NB4 (cell line): ENCODE measurements around the gene SFMBT1.

Experiments used
- DNase-seq: peaks from one replicate; pipeline ENCODE4 v3.0.0; 2010; ENCODE audit warnings: low read depth
- H3K4me3 ChIP-seq: one replicate; pipeline ENCODE4 v1.5.1; 2011; ENCODE audit warnings: mild to moderate bottlenecking, low read depth, low read length, moderate library complexity
- CTCF ChIP-seq: IDR thresholded peaks from one replicate; pipeline ENCODE4 v1.5.1; 2012; ENCODE audit warnings: low read depth, low read length
- MAX ChIP-seq: IDR thresholded peaks from 2 replicates; pipeline ENCODE4 v1.6.1; 2011; ENCODE audit warnings: low read depth, low read length
- MYC ChIP-seq: IDR thresholded peaks from 2 replicates; pipeline ENCODE4 v1.6.1; 2011; ENCODE audit warnings: low read depth, low read length
- POLR2A ChIP-seq: IDR thresholded peaks from 2 replicates; pipeline ENCODE4 v1.6.1; 2011; ENCODE audit warnings: mild to moderate bottlenecking; ENCODE audit not compliant: insufficient read length; ENCODE audit errors: extremely low read depth

Gene SFMBT1

GRCh38 chr3:52865994-52866393 lies 179.9 kb downstream of the SFMBT1 start:
- no peak overlapping the region for H3K4me3 ChIP-seq
- TF ChIP-seq CTCF (no peak), POLR2A (no peak), MYC (no peak), MAX (no peak)
- no peak for DNase-seq

- DNase-seq: no peak
- TF ChIP-seq POLR2A (no peak), MAX (no peak), CTCF (no peak), MYC (no peak)
- H3K4me3 ChIP-seq: no peak overlapping the region
Measured at GRCh38 chr3:52860424-52860768, 185.5 kb downstream of the SFMBT1 start.

DNA sequence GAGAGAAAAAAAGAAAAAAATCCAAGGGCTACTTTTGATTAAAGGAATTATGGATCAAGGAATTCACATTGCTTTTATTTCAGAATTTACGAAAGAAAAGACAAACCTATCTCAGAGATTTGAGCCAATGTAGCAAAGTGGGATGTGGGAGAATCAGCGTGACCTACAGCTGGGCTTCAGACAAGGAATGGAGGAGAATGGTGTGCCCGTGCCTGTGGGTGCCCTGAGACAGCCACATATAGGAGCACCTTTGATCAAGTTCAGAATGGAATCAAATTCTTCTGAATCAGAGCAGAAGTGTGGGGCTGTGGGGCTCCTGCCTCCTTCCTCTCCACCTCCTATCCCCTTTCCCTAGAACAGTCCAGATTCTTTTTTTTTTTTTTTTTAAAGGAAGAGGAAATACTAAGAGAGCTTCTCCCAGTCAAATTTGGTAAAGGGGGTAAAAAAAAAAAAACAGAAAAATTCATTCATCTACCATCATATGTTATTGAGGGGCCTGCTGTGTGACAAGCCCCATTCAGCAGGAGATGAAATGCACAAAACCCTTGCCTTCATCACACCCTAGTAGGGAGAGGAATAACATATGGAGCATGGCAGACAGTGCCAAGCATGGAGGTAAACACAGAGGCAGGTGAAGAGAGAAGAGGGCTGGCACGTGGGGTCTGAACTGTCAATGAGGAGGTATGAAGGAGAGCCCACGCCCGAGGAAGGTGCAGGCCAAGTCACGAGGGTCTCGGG lies 186.0 kb downstream of the SFMBT1 start:
- DNase-seq: no peak
- no peak for TF ChIP-seq CTCF
- no peak for TF ChIP-seq MAX
- no peak for TF ChIP-seq MYC
- no peak for TF ChIP-seq POLR2A
- no peak overlapping the region for H3K4me3 ChIP-seq

DNA sequence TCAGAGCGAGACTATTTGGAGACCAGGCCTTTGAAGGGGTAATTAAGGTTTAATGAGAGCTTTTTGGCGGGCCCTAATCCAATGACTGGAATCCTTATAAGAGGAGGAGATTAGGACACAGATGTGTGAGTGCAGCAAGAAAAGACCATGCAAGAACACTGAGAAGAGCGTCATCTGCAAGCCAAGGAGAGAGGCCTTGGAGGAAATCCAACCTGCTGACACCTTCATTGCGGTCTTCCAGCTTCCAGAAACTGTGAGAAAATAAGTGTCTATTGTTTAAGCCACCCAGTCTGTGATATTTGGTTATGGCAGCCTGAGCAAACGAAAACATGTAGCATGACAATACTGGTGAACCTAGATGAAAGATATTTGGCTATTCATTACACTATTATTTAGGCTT lies 188.0 kb downstream of the SFMBT1 start:
- no peak overlapping the region for H3K4me3 ChIP-seq
- no peak for TF ChIP-seq MAX
- no peak for TF ChIP-seq POLR2A
- TF ChIP-seq CTCF: no peak
- no peak for TF ChIP-seq MYC
- DNase-seq: no peak

DNA sequence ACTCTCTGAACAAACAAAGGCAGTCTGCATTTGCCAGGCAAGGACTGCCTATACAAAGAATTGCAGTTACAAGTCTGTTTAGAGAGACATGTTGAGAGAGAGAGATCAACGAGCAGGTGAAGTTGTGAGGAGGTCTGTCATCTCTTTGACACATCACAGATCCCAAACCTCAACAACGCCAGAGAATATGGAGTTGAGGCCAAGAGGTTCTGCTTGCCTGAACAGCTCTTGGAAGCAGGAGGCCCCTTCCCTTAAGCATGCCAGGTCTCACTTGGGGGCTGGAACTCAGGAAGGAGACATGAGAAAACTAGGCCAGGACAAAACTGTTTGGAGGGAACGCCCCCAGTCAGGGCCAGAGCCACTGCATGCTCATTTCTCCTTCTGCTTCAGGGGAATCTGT lies 188.7 kb downstream of the SFMBT1 start:
- H3K4me3 ChIP-seq: no peak overlapping the region
- TF ChIP-seq POLR2A (no peak), CTCF (no peak), MYC (no peak), MAX (no peak)
- DNase-seq: no peak

DNA sequence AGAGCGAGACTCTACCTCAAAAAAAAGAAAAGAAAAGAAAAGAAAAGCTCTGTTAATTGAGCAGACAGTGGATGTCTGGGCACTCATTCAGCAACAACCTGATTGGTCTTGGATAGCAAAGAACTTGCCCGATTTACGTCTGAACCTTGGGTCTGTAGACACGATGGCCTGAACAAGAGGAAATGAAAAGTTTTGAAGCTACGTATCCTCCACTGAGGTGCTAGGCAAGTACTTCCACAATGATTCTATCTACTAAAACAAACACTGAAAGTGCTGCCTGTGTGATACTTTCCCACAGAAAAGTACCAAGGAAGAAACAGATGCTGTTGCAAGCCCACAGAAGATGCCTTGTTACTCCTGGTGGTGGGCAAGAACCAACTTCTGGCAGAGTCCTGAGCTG lies 189.2 kb downstream of the SFMBT1 start:
- TF ChIP-seq MAX: no peak
- no peak for TF ChIP-seq POLR2A
- TF ChIP-seq CTCF: no peak
- no peak for TF ChIP-seq MYC
- H3K4me3 ChIP-seq: no peak overlapping the region
- no peak for DNase-seq
